ENCODE results near the gene TARBP2.

TARBP2 gene

GRCh38 chr12:53551889-53552291 lies 50.8 kb downstream of the TARBP2 start:
- Histone ChIP-seq H3K27ac (ENCODE audit: low read depth, low read length) (no peak overlapping the region), H3F3A (ENCODE audit: control insufficient read depth, insufficient read depth) (no peaks in the 10 kb centered on the region), H3K4me1 (ENCODE audit: control insufficient read depth, low read length) (no peaks in the 10 kb centered on the region), H3K27me3 (ENCODE audit: control insufficient read depth, low read length) (no peaks in the 10 kb centered on the region), H3K4me3 (ENCODE audit: low read length) (no peak overlapping the region), H3K9me3 (ENCODE audit: control insufficient read depth, insufficient read depth, low read length) (no peaks in the 10 kb centered on the region), H3K79me2 (ENCODE audit: control insufficient read depth, low read length) (no peaks in the 10 kb centered on the region), H3K36me3 (ENCODE audit: control insufficient read depth, low read length) (no peaks in the 10 kb centered on the region), H3K4me2 (ENCODE audit: low read length) (no peak overlapping the region), H4K20me1 (ENCODE audit: control insufficient read depth, insufficient read depth, low read depth, low read length) (no peaks in the 10 kb centered on the region), H3K9me2 (replicated peaks; ENCODE audit: control insufficient read depth, low read length) (no peaks in the 10 kb centered on the region)
- TF ChIP-seq CTCF (IDR thresholded peaks at IDR 0.05; ENCODE audit: low read depth, low read length, poor library complexity, severe bottlenecking): no peak
- TF ChIP-seq EZH2phosphoT487 (IDR thresholded peaks at IDR 0.05; ENCODE audit: borderline replicate concordance, low read length): no peak

DNA sequence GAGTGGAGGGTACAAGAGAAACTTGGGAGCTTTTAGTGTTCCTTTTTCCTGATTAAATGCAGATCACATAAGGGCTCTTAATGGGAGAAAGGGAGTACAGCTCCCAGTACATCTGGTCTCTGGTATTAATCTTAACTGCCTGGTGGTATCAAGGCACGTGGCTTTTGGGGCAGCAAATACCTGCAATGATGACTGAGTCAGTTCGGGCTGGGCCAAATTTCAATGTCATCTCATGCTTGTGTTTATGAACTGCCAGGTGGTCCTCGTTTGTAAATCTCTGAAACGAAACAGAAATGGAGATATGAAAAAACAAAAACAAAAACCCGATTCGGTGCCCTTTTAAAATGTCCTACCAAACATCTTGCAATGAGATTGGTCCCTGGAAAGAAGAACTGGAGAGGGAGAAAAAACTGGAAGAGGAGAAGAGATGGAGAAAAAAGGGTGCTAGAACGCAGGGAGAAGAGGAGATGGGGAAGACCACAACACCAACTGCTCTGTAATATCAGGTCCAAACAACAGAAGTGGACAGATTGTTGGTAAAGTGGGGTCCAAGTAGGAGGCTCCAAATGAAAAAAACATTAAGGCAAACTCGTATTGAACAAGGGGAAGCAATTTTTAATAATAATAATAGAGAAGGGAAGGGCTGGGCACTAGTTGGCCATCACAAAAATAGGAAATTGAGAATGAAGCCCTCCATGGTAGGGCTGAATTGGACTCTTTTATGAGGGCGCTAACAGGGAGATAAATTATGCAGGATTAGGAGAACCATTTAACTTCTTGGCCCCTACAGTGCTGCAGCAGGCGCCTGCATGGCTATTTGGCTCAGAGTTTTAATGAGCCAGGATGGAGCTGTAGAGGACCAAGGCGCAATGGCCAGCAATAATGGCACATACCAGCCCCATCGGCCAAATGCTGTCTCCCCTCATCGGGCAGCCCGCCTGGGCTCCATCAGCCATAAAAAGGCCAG lies 51.6 kb downstream of the TARBP2 start:
- Histone ChIP-seq H3K9me3 (ENCODE audit: control insufficient read depth, insufficient read depth, low read length) (no peaks in the 10 kb centered on the region), H3K79me2 (ENCODE audit: control insufficient read depth, low read length) (no peaks in the 10 kb centered on the region), H3K4me1 (ENCODE audit: control insufficient read depth, low read length) (no peaks in the 10 kb centered on the region), H3K4me3 (ENCODE audit: low read length) (no peak overlapping the region), H3K27ac (ENCODE audit: low read depth, low read length) (no peak overlapping the region), H3K4me2 (ENCODE audit: low read length) (no peak overlapping the region), H4K20me1 (ENCODE audit: control insufficient read depth, insufficient read depth, low read depth, low read length) (no peaks in the 10 kb centered on the region), H3K9me2 (replicated peaks; ENCODE audit: control insufficient read depth, low read length) (no peaks in the 10 kb centered on the region), H3K27me3 (ENCODE audit: control insufficient read depth, low read length) (no peaks in the 10 kb centered on the region), H3F3A (ENCODE audit: control insufficient read depth, insufficient read depth) (no peaks in the 10 kb centered on the region), H3K36me3 (ENCODE audit: control insufficient read depth, low read length) (no peaks in the 10 kb centered on the region)
- TF ChIP-seq EZH2phosphoT487 (IDR thresholded peaks at IDR 0.05; ENCODE audit: borderline replicate concordance, low read length): no peak
- TF ChIP-seq CTCF (IDR thresholded peaks at IDR 0.05; ENCODE audit: low read depth, low read length, poor library complexity, severe bottlenecking): no peak

All from DOHH2 (cell line).